Measurements from ENCODE around the gene POLD3. TPM values are rescaled to one million over a fixed set of nuclear protein-coding genes. Genes with fewer than 3 reads are reported as not detected.
"Not testable (repeated sequence)": the region's sequence is repeated elsewhere in the genome, so short reads cannot be mapped to it uniquely, and the experiment has no call there.

POLD3 gene
- total RNA-seq, 1 donor from 2014 or later: 22.6 TPM

DNA sequence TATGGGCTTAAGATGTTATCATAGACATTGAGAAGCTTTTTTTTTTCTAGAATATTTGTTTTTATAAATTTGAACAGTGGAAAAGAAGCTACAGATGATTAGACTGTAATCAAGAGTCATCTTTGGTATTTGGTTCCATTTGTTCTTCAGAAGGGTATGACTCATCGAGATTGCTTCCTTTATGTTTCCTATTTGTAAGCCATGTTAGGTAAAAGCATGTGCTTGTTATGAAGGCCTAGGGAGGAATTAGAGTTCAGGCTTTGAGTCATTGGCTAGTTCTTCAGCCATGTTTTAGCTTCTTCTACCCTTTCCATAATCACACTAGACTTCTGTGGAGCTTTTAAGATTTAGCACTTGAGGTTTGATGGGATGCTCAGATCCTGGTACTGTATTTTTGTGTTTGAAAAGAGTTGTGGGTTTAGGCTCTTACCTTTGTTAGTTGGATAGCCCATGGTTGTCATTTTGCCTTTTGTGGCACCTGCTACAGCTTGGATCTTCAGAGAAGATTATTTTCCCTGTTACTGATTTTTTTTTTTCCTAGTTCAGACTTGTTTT is 44.3 kb downstream of the POLD3 start:
- no peak for DNase-seq (ENCODE audit: low spot score)

DNA sequence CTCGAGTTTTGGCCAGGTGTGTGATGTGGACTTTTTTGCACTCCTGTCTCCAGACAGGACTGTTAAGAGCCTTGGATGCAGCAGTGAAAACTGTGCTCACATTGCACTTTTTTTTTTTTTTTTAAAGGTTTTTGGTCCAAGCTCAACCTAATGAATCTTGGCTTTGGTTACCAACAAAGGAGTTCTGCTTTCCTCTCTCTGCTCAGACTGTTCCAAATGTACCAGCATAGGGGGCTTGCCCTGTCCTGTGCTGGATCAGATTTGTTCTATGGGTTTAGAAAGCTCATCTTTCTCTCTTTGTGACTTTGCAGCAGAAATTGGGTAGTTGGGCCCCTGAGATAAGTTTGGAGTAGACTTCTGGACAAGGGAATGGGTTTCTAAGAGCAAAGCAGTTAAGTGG is 45.3 kb downstream of the POLD3 start:
- DNase-seq (ENCODE audit: low spot score): no peak

DNA sequence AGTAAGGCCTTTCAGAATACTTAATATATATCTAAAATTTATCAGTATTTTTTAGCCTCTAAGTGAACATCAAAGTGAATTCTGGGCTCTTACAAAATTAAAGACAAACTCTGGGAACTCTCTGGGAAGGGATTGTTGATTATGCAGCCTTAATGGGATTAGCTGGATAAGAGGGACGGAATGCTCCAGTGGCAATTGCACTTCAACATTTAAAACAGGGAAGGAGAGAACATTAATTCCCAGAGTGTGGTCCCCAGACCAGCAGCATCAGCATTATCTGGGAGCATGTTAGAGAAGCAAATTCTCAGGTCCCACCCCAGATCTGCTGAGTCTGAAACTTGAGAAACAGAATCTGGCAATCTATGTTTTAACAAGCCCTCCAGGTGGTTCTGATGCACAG is 46.5 kb downstream of the POLD3 start:
- DNase-seq (ENCODE audit: low spot score): peak; percentile 89

DNA sequence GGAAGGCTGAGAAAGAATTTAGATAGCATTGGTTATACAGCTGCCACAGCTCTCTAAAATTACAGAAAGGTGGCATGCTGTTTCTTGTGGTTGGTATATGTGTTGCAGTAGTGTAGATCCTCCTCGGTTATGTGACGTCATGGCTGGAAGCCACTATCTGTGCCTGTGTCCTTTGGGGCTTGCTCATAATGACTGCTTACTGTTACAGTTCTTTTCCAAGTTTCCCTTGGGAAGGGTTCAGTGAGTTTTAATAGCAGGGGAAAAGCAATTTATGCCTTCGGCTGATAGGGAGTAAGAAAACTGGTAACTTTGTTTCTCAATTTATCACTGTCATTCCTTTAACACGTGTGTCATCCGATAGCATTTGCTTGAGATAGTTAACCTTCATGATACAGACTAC is 47.2 kb downstream of the POLD3 start:
- peak; percentile 55 for DNase-seq (ENCODE audit: low spot score)

DNA sequence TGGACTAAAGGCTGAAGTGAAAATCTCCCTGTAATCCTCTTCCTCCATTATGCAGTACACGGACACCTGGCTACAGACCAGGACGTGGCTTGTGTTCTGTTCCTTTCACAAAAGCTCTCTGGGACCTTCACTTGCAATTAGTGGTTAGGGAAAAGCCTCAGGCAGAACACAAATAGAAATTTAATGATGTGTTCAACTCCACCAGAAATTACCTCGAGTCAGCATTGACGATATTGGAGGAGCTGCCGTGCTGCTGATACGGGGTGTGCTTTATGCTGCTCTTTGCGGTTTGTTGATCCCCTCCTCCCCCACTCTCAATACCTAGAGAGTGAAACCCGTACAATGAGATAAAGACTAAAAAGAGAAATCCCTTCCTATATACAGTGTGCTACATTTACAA is 48.9 kb downstream of the POLD3 start:
- DNase-seq (ENCODE audit: low spot score): peak; percentile 66

GRCh38 chr11:74641905-74642304 is 49.5 kb downstream of the POLD3 start:
- peak; percentile 98 for DNase-seq (ENCODE audit: low spot score)

- DNase-seq (ENCODE audit: low spot score): no peak
Measured at GRCh38 chr11:74642912-74643311, 50.5 kb downstream of the POLD3 start.

DNA sequence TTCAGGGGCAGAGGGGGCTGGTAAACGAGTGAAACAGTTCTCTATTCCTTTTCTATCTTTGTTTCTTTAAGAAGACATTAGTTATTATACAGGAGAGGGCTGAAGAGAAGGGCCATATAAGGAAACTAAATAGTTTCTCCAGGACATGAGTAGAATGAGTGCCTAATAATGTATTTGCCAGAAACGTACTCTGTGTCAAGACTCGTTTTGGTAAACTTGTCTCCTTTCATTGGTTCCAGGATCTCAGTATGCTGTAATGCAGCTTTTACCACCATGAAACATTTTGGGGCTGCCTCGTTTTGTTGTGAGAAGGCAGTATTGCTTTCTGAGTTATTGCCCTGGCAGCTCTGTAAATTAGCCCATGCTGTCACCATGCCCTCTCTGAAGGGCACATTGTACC is 51.7 kb downstream of the POLD3 start:
- peak; percentile 50 for DNase-seq (ENCODE audit: low spot score)

DNA sequence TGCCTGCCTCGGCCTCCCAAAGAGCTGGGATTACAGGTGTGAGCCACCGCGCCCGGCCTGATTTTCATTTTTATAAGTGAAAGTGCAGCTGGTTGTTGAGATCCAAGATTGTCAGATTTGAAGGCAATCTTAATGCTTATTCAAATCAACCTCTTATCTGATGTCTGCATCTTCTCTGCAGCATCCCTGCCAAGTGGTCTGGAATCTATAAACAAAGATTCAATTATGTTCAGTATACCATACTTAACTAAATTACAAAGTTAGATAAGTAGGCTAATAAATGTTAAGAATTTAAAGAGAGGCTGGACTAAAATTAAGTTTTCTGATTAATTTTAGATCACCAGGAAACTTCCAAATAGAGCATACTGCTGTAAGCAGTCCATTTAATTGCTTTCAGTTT is 53.8 kb downstream of the POLD3 start:
- no peak for DNase-seq (ENCODE audit: low spot score)

GRCh38 chr11:74646954-74647353 is 54.6 kb downstream of the POLD3 start:
- no peak for DNase-seq (ENCODE audit: low spot score)

DNA sequence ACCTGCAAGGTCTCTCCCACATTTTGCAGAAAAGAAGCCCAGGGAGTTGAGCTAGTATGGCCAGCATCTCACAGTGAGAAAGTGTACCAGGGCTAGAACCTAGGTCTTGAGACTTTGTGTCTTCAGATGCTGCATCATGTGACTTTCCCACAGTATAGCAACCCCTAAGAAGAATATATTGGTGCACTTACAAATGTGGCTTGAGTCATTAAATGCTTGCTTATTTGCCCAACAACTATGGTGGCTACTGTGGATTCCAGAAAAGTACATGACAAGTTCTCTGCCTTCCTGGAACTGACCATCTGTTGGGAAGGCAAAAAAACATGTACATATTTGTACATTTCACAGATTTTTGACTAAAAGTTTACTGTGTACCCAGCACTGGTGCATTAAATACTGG is 55.0 kb downstream of the POLD3 start:
- no peak for DNase-seq (ENCODE audit: low spot score)

- no peak for DNase-seq (ENCODE audit: low spot score)
Measured at GRCh38 chr11:74647831-74648230, 55.4 kb downstream of the POLD3 start.

DNA sequence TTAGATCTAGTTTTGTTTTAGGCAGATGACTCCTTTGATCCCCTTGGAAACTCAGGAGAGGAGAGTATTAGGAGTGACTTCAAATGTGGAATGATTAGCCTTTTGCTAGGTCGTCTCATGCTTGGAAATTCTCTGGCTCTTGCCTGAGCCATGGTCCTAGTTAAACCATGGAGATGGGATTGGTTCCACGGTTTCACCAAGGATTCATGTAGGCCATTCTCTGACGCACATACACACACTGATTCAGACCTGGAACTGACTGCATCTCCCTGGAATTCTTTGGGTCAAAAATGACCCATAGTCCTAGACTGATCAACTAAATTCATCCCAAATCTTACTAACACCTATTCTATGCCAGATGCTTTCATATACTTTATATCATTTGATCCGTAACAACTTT is 56.5 kb downstream of the POLD3 start:
- DNase-seq (ENCODE audit: low spot score): no peak

- DNase-seq (ENCODE audit: low spot score): no peak
Measured at GRCh38 chr11:74650498-74650897, 58.1 kb downstream of the POLD3 start.

DNA sequence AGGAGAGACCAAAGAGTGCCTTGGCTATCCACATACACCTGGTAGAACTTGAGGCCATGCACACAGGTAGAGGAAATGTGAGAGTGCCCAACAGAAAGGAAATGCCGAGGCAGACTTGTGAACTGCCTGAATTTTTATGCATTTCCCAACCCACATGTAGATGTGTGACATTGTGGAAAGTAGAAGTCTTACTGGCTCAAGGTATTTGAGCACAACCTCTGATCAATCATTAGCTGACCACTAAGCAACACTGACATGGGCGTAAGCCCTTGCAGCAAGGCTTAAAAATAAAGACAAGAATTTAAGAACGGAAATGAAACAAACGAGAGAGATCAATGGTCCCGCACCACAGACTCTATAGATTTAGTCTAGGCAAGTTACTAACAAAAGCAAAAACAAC is 62.6 kb downstream of the POLD3 start:
- DNase-seq (ENCODE audit: low spot score): no peak

- not testable (repeated sequence) for DNase-seq (ENCODE audit: low spot score)
Measured at GRCh38 chr11:74659124-74659523, 66.7 kb downstream of the POLD3 start.

DNA sequence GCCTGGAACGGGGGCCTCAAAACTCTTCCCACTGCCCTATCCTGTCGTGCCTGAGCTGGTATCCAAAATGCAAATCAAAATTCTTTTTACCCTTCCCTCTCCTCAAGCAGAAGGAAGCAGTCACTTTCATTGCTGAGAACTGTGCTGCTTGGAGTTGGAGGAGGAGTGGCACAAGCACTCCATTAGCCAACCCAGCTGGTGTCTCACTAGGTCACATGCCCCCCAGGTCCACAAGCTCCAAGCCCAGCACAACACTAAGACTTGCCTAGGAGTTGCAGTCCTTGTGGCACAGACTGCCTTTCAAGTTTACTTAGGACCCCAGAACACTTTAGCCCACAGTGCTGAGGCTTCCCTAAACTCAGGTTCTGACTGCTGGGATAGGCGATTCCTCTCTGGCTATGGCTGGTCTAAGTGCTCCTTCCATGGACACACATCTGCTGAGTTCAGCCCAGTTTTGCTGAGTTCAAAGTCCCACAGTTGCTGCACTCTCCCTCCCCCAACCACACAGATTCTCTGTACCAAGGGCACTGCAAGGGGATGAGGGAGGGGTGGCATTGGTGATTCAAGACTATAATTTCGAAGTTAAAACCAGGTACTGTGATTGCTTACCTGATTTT is 70.2 kb downstream of the POLD3 start:
- DNase-seq (ENCODE audit: low spot score): no peak

DNA sequence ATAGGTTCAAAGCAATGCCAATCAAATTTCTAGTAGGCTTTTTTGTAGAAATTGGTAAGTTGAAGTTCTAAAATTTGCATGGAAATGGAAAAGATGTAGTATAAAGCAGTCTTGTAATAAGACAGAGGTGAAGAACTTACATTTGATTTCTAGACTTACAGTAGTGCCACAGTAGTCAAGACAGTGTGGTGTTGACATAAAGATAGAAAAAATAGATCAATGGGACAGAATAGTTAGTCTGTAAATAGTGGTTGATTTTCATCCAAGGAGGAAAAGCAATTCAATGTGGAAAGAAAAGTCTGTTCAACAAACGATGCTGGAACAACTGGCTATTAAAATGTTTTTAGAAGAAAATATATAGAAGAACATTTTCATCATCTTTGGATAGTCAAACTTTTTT is 70.9 kb downstream of the POLD3 start:
- no peak for DNase-seq (ENCODE audit: low spot score)

- no peak for DNase-seq (ENCODE audit: low spot score)
Measured at GRCh38 chr11:74669211-74670160, 77.1 kb downstream of the POLD3 start.

DNA sequence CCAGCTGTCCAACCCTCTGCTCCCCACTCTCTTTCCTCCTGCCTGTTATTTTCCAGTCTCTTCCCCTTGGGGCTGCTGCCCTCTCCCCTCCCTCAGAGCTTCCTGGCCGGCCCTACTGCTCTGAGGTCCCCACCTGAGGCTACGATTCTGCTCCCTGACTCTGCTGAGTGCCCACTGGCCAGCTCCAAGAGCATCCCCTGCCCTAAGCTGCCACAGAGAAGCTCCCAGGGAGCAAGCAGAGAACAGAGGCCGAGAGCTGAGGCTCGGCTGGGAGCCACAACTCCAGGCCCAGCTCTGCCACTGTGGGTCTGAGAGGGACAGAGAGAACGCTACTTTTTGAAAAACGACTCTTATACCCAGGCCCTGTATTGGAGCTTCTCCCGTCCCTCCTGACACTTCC is 77.8 kb downstream of the POLD3 start:
- no peak for DNase-seq (ENCODE audit: low spot score)

DNA sequence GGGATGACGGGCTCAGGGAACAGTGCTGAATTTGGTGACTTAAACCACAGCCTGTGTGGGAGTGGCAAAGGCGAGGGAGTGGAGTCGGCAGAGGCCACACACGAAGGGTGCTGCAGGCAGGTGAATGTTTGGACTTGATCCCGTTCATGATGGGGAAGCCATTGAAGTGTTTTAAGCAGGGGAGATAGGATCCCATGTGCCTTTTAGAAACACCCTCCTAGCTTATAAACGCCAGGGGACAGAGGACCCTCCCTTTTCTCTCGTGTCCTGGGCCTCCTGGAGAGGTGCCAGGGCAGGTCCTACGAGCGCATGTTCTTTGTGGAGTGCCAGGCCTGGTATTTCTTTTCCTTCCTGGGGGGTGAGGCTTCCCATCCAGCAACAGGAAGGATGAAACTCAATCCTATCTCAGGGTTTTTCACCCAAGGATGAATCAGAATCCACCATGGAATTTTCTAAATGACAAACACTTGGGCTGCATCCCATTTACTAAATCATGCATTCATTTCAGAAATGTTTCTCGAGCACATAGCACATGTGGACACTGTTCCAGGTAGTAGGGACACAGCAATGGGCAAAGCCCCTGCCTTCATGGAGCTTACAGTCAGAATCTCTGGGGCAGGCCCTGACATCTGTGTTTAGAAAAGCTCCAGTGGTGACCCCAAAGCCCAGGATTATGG is 79.3 kb downstream of the POLD3 start:
- DNase-seq (ENCODE audit: low spot score): no peak

DNA sequence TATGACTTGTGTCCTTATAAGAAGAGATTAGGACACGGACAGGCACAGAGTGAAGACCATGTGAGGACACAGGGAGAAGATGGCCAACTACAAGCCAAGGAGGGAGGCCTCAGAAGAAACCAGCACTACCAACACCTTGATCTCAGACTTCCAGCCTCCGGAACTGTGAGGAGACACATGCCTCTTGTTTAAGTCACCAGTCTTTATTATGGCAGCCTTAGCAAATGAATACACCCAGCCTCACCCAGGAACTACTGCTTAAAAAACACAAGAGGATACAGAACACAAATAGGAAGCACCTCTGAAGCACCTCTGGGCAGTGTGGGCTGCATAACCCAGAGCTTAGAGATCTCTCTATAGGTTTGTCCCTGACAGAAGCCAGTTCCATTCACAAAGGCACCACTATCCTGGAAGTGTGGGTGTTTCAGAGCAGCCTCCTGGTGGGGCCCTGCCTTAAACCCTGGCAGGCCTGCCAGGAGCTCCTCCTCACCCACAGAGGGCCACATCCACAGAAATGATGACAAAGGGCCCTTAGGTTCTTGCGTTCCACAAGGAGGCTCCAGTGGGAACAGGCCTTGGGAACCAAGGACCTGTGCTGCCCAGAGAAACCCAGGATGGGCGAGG is 80.1 kb downstream of the POLD3 start:
- no peak for DNase-seq (ENCODE audit: low spot score)
